ENCODE results near the gene SCP2.
"Not testable (repeated sequence)": the region's sequence is repeated elsewhere in the genome, so short reads cannot be mapped to it uniquely, and the experiment has no call there.

The SCP2 gene

DNA sequence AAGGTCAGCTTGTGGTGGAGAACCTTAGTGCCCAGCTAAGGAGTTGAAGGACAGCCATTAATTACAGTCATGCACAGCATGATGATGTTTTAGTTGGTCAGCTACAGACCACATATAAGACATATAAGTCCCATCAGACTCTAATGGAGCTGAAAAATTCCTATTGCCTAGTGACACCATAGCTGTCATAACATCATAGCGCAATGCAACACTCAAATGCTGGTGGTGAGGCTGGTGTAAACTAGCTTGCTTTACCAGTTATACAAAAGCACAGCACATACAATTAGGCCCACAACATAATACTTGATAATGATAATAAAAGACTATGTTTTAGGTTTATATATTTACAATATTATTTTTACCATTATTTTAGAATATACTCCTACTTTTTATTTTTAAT lies 9.5 kb upstream of the SCP2 start:
- no peak for DNase-seq

GRCh38 chr1:52918201-52918600 lies 8.9 kb upstream of the SCP2 start:
- DNase-seq, result no peak

DNA sequence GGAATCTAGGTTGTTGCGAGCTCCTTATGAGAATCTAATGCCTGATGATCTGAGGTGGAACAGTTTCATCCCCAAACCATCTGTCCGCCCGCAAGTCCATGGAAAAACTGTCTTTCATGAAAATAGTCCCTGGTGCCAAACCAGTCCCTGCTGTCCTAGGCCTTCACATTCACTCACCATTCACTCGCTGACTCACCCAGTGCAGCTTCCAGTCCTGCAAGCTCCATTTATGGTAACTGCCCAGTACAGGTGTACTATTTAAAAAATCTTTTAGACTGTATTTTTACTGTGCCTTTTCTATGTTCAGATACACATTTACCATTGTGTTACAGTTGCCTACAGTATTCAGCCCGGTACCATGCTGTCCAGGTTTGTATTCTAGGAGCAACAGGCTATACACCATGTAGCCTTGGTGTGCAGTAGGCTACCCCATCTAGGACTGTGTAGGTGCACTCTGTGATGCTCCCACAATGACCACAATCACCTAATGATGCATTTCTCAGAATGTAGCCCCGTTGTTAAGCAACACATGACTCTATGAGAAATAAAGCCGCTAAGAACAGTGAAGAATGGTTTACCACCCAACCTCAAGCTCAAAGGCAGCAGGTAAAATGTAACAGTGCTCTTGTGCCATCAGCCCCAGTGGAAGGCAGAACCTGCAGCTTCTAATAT lies 7.9 kb upstream of the SCP2 start:
- DNase-seq, result no peak

DNA sequence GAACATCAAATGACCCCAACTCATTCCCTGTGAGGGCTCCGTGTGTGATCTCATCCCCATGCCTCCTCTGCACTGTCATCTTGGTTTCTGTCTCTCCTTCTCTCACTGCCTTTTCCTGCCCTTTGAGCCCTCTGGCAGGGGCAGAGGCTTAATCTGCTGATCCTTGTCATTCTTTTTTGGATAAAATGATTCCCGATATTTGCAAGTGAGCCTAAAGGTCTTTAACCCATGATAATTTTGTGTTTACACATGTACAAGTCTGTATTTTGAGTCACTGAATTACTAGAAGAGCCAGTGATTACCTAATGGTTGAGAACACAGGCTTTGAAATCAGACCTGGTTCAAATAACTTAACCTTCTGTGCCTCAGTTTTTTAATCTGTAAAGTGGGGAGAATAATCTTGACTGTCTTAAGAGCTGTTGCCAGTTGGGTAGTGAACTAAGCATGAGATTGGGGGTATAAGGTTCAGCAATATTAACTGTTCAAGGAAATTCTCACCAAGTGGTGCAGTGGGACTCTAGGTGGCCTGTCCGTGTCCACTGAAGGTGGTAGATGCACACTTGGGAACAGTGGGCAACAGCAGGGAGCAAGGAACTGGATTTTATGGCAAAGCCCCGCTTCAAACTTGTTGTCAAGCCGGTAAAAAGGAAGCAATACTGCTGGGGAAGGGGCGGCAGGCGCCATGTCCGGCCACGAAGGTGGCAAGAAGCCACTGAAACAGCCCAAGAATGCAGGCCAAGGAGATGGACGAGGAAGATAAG lies 7.2 kb upstream of the SCP2 start:
- no peak for DNase-seq

DNA sequence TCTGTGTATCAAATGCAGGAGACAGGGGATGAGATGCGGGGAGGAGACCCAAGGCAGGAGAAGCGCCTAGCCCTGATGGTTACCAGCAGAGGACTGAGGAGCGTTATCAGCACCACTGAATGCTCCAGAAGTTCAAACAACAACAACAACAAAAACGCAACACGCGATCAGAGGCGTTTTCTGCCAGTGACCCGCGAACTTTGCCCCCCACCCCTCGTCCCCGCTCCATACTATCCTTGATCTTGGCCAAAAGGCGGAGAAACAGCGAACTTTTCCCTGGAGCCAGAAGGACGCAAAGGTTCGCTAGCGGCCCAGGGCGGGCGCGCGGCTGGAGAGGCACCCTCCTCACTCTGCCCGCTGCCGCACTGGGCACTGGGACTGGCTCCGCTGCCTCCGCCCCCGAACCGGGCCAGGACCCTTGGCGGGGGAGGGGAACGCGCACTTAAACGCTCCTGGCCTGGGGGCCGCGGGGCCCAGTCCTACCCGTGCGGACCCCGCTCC lies 6.2 kb upstream of the SCP2 start:
- no peak for DNase-seq

GRCh38 chr1:52925571-52926005 lies 1.5 kb upstream of the SCP2 start:
- no peak for DNase-seq

GRCh38 chr1:52926864-52927211 lies 238 bp upstream of the SCP2 start:
- no peak for DNase-seq

GRCh38 chr1:52928015-52928404 lies 934 bp downstream of the SCP2 start:
- no peak for DNase-seq

- no peak for DNase-seq
Measured at GRCh38 chr1:52929019-52929418, 1.9 kb downstream of the SCP2 start.

DNA sequence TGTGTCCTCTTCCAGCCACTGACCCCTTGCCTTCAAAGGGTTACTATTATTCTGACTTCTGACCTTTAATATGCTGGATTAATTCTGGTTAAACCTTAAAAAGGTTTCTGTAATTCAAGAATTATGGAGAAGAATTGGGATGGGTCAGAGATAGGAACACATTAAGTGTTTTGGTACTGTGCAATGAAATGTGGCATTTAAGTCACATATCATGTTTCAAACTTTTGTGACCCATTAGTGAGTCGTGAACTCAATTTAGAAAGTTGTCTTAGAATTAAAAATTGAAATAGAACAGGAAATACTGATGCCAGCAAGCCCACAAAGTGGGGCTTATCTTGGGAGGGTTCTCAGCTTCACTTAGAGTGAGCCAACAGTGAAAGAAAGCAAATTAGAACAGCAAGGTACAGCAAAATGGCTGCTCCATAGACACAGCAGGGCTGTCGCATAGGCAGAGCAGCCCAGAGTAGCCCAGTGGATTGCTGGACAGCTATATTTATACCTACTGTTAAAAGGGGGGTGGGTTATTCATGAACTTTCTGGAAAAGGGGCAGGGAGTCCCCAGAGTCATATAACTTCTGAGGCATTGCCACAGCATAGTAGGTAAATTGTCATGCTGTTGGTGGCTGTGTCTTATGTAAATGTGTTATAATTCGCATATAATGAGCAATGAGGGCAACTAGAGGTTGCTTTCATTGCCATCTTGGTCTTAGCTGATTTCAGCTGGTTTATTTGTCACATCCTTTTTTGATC lies 10.5 kb downstream of the SCP2 start:
- DNase-seq, result no peak

GRCh38 chr1:52938183-52938451 lies 11.0 kb downstream of the SCP2 start:
- DNase-seq, result no peak

- no peak for DNase-seq
Measured at GRCh38 chr1:52943876-52944416, 16.9 kb downstream of the SCP2 start.

DNA sequence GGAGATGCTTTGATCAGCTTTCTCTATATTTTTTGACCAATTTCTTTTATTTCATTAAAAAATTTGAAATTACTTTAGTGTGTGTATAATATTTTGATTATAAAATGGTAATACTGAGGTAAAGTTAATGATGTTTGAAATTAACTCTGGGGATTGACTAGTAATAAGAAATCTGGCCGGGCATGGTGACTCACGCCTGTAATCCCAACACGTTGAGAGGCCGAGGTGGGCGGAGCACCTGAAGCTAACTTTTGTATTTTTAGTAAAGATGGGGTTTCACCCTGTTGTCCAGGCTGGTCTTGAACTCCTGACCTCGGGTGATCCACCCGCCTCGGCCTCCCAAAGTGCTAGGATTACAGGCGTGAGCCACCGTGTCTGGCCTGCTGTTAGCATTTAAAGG lies 17.5 kb downstream of the SCP2 start:
- DNase-seq, result no peak

DNA sequence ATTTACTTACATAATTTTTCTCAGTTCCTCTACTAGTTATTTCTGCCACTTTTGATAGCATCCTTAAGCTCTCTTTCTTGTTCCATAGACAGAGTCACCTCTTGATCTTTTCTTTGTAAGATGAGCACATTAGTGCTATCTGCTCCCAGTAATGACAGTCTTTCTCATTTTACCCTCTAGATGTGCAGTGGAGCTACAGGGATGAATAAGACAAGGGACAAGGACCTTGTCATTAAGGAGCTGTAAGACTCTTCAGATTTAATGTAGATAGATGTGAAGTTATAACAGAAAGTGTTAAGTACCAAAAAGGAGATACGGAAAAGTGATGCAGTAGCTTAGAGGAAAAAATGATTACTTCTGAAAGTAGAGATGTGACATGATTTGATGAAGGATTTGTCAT lies 20.4 kb downstream of the SCP2 start:
- no peak for DNase-seq

- not testable (repeated sequence) for DNase-seq
Measured at GRCh38 chr1:52949602-52950001, 22.5 kb downstream of the SCP2 start.

- DNase-seq, result no peak
Measured at GRCh38 chr1:52952112-52952511, 25.0 kb downstream of the SCP2 start.

DNA sequence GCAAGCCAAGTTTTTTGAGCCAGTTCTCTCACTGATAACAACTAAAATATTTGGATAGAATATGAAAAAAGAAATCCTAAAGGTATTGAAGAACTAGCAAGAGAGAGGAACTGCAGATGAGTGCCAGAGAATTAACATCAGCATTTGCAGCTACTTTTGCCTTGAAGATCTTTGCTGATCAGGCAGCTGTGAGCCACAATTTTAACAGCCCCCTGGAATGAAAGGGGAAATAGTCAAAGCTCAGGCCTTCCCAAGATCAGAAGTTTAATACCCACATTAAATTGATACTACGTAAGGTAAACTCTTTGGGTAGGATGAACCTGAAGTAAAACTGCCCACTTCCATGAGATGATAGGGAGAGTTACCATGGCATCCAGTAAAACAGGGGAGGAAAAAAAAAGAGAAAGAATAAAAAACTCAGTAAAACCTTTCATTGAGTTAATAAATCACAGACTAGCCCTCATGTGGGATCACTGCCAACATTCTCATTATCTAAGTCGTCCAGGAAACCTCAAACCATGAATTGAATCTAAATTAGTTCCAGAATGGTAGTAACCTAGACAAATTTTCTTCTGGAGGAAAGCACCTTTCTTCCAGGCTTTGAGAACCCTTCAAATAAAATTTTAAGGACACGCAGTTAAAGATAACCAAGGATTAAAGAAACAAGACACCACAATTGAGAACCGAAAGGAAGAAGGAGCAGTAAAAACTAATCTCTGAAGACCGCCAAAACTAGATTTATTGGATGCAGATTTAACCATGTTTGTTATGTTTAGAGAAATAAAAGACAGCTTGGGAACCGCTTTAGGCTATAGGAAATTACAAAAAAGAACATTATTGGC lies 28.3 kb downstream of the SCP2 start:
- DNase-seq, result no peak

DNA sequence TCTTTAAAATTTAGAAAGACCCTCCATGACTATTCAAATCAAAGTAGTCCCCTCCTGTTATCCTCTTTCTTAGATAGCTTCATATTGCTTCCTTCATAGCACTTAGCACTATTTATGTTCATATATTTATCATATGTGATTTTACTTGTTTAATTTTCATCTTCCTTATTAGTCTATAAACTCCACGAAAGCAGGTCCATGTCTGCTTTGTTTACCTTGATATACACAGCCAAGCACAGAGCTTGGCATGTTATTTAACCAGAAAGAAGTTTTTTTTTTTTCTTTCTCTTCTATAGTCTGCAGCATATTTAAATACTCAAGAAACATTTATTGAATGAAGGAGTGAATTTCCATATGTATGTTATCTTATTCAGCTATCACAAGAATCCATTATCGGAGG lies 36.0 kb downstream of the SCP2 start:
- DNase-seq, result no peak

DNA sequence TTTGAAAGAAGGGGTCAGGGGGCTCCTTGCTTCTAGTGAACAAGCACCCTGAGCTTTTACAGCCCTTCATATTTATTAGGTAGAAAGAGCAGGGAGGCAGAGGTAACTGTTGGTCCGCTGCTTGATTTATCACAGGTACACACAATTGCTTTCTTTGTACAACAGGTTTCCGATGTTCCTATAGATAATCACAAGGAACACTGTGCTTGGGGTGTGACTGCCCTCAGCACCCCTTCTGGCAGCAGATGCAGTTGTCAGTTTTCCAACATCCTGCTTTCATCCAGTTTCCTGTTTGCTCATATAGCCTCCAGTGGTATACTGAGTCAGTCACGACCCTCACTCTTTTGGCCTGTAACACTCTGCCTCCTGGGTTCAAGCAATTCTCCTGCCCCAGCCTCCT lies 40.6 kb downstream of the SCP2 start:
- no peak for DNase-seq

GRCh38 chr1:52969234-52969633 lies 42.2 kb downstream of the SCP2 start:
- DNase-seq, result not testable (repeated sequence)

GRCh38 chr1:52970149-52970548 lies 43.1 kb downstream of the SCP2 start:
- no peak for DNase-seq

- DNase-seq, result no peak
Measured at GRCh38 chr1:52973841-52974240, 46.8 kb downstream of the SCP2 start.

All from activated CD4-positive, alpha-beta T cell treated with anti-CD3 and anti-CD28 coated beads, Interleukin-2, Interleukin-6, amounts not matched to agents 100 ng/mL and 50 ng/mL, durations not matched to agents 16 hours and 8 hours (primary cell).